Activated CD8-positive, alpha-beta memory T cell treated with anti-CD3 and anti-CD28 coated beads for 1 hour (primary cell): ENCODE measurements around the gene PRSS36.
"Not testable (repeated sequence)": the region's sequence is repeated elsewhere in the genome, so short reads cannot be mapped to it uniquely, and the experiment has no call there.

Source experiments
- DNase-seq, 2 donors: peaks; one replicate each; pipeline ENCODE4 v3.0.0-alpha.2; 2020; ENCODE audit warnings: low read depth in 1 of 2; ENCODE audit errors: extremely low read depth in 1 of 2

The PRSS36 gene

GRCh38 chr16:31149894-31150890 lies at the start of gene PRSS36:
Gene PRSS36, minus strand, starts transcription at chr16:31150066. Its CDS starts 31 bp downstream, at chr16:31150035.
- no peak for DNase-seq

DNA sequence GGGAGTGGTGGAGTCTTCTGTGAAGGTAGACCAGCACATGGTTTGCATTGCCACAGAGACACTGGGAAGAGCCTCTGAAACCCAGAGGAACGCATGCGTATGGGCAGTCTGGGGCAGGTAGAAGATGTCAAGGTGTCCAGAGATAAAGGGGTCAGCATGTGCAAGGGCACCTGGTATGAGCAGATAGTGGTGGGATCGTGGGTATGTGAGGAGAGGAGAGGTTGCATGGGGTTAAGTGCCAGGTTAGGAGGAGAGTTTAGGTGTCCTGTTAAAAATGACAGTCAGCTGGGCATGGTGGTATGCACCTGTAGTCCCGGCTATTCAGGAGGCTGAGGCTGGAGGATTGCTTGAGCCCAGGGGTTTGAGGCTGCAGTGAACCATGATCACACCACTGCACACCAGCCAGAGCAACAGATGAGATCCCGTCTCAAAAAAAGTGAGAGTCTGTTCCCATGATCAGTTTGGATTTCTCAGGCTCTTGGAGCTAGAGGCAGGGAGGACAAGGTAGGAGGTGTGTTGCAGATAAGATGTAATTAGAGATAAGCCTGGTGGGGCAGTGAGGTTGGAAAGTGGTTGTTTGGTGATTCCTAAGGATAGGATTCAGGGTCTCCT lies 49.7 kb upstream of the PRSS36 start:
- no peak for DNase-seq

- no peak for DNase-seq
These were observed 48.5 kb upstream of the PRSS36 start for GRCh38 chr16:31198207-31198882.

DNA sequence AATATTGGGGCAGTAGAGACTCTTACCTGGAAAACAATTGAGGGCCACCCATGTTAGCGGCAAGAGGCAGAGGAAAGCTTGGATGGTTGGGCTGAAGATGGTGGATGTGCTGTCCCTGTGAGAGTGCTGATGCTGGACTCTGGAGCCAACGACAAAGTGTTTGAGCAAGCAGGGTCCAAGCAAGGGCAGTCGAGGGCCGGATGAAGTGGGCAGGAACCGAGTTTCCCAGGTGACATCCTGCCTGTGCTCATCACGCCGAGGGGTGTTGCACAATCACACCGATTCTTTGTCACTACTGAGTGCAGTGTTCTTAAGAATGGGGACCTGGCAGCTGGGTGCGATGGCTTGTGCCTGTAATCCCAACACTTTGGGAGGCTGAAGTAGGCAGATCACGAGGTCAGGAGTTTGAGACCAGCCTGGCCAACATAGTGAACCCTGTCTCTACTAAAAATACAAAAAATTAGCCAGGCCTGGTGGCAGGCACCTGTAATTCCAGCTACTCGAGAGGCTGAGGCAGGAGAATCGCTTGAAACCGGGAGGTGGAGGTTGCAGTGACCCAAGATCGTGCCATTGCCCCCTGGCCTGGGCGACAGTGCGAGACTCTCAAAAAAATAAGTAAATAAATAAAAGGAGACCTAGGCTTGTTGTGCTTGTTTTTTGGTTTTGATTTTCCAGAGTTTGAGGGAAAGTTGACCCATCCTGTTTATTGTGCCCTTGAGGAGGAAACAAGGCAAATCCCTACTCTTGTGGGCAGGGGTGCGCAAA lies 46.6 kb upstream of the PRSS36 start:
- no peak for DNase-seq

- DNase-seq: not testable (repeated sequence)
These were observed 46.0 kb upstream of the PRSS36 start for GRCh38 chr16:31195861-31196260.

GRCh38 chr16:31194898-31195297 lies 45.0 kb upstream of the PRSS36 start:
- DNase-seq: no peak

DNA sequence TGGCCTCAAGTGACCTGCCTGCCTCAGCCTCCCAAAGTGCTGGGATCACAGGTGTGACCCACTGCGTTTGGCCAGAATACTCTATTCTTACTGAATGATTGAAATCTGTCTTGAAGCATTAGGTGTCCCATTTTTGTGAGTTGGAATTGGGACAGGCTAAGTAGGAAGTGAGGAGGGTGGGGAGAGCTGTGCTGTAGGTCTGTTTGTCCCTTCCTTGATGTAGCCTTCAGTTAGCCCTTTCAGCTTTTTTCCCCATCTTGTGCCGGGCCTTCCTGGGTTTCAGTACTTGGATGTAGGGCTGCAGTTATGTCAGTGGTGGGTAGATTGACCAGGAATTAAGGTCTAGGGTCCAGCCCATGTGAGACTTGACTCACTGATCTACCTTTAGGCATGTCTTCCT lies 44.0 kb upstream of the PRSS36 start:
- DNase-seq: no peak

GRCh38 chr16:31192856-31193642 lies 43.2 kb upstream of the PRSS36 start:
- no peak for DNase-seq

DNA sequence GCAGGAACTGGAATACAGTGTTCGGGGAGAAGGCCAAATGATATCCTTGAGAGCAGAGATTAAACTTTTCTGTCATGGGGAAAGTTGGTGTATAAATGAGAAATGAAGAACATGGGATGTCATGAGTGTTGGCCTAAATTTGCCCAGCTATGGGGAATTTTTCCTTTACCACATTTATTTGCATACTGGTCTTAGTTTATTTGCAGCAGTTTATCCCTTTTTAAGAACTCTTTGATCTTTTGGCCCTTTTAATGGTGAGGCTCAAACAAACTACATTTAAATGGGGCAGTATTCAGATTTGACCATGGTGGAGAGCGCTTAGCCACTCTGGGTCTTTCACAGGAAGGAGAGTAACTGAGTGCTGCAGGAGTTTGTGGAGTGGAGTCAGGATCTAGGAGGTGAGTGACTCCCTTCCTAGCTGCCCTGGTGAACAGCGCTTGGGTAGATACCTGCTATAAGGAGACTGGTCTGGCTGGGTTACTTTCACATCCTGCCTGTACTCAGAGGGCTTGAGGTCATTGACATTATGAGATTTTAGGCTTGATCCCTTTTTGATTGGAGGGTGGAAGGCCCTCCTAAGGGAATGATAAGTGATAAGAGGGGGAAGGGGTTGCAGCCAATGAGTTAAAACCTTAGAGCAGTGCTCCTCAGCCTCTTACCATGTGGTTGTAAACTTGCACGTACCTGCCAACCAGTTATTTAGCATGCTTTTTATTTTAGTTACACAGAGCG lies 42.0 kb upstream of the PRSS36 start:
- DNase-seq: no peak

DNA sequence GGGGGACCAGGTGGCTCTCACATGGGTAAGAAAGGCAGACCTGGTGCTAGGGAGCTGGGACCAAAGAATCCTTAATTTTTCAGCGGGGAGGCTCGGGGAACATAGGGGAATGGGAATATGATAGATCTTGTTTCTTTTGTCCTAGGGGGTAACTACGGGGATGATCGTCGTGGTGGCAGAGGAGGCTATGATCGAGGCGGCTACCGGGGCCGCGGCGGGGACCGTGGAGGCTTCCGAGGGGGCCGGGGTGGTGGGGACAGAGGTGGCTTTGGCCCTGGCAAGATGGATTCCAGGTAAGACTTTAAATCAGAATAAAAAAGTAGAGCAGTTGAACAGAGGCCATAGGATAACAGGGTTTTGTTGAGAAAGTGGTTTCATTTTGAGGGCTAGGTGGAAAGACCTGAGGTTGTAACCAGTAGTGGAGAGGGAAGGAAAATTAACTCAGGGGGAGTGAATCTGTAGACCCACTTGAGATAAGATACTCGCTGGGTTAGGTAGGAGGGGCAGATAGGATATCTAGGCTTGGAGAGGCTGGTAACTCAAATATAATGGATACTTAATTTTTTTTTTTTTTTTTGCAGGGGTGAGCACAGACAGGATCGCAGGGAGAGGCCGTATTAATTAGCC lies 41.1 kb upstream of the PRSS36 start:
- DNase-seq: no peak

DNA sequence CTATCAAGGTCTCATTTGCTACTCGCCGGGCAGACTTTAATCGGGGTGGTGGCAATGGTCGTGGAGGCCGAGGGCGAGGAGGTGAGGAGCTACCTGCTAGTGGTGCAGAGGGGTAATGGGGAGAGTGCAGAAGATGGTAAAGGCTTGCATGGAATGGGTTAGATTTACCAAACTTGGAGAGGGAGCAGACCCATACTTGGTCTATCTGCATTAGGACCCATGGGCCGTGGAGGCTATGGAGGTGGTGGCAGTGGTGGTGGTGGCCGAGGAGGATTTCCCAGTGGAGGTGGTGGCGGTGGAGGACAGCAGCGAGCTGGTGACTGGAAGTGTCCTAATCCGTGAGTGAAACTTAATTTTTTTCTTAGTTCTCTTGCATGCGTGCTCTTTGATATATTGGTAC lies 40.2 kb upstream of the PRSS36 start:
- DNase-seq: no peak

DNA sequence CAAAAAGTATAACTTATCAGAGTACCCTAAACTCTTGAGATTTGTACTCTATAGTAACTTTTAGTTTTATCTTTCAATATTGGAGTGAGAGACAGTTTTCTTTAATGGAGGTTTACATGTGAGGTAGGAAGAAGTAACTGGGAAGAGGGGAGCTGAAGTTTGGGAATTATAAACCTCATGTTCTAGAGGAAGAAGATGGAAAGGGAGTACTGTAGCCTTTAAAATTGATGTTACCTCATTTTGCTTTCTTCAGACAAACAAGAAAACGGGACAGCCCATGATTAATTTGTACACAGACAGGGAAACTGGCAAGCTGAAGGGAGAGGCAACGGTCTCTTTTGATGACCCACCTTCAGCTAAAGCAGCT lies 39.5 kb upstream of the PRSS36 start:
- no peak for DNase-seq

- no peak for DNase-seq
These were observed 38.9 kb upstream of the PRSS36 start for GRCh38 chr16:31188450-31189411.

DNA sequence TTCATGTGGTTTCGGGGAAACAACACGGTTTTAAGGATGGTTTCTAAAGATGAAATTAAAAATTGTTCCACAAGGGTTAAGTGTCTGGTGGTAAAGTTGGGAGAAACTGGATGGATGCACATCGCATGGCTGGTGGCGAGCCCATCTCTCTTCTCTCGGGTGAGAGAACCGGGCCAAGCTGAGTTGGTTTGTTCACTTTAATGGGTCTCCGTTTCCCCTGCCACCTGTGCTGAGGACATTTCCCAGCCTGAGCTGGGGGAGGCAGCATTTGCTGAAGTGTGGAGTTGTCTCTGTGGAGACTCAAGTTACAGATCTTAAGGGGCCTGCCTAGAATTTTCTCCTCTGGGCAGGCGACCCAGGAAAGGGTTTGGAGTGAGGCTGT lies 37.9 kb upstream of the PRSS36 start:
- DNase-seq: no peak

DNA sequence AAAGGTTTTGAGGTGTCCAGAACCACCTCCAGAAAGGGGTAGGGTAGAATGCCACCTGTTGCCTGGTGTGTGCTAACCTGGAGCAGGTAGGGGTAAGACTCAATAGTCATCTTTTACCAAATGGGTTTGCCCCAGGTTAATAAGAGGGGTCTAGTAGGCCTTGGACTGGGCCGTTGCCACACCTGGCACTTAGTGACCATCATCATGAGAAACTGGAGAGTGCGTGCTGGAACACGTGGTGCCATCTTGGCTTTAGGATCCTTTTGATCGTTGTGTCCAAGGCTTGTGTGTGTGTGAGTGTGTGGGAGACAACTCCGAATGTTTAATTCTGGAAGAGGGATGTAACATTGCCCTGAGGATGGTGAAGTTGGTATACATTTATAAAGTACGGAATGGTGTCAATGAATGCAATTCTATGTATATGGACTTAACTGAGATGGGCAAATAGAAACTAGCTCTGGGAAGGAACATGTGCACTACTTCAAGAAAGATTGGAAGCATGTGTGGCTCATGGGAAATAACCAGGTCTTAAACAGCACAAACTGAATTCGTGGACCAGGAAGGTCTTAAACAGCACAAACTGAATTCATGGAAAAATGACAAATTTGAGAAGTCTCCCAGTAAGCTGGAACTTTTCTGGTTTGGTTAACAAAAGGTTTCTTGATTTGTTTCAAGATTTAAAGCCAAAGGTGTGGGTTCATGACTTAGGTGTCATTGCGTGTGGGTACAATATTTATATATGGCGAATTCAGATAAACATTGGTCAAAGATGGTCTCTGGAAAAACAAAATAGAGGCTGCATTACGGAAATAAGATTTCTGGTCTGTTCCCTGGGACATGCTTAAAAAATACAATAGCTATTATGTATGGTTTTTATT lies 37.3 kb upstream of the PRSS36 start:
- DNase-seq: no peak

- no peak for DNase-seq
These were observed 36.3 kb upstream of the PRSS36 start for GRCh38 chr16:31186176-31186575.

- DNase-seq: no peak
These were observed 35.5 kb upstream of the PRSS36 start for GRCh38 chr16:31185339-31185738.
